Heart left ventricle (tissue), 13 donors: ENCODE results near the gene AFDN.

Experiments
- CTCF ChIP-seq, 12 donors: fragments of 200-600 bp; sonication (generic) in 4 of 12; IDR thresholded peaks; one replicate each; pipeline versions ENCODE4 v1.5.0 to v1.8.0; 2018 to 2022; ENCODE audit warnings: antibody characterized with exemption in 12 of 12, mild to moderate bottlenecking in 5 of 12
- POLR2A ChIP-seq, 2 donors: fragments of 450-650 bp; IDR thresholded peaks; one replicate each; pipeline ENCODE4 v1.6.1; 2017; ENCODE audit warnings: antibody characterized with exemption in 2 of 2, mild to moderate bottlenecking in 2 of 2, moderate library complexity in 2 of 2
- donor health status: ischemic (EF 13 %, LVEDD 7.1; RV severe dilation, severe dysfunction).
- donor health status: DM: no; HTN: yes; CAD: no.
- donor health status: DM: no; HTN: no; CAD: no.
- donor health status: ischemic (EF 25% LVEDD 6.9; RV normal size, moderate dysfunction).
- donor health status: ischemic (EF 25% LVEDD 5.7; RV mildly dilated, moderate dysfunction).
- donor health status: ischemic (EF 35%, LVEDD 5.7; RV mildly dilated, moderate dysfunction).
- donor health status: nonischemic (EF 11% LVEDD 7.7; RV severe dilation, severe dysfunction).
- donor health status: DM: yes; HTN: yes; CAD: no.
- donor health status: PGD.
- donor health status: ischemic (EF 29% LVEDD 5.4; RV normal size, mild dysfunction).
- donor health status: nonischemic (EF 23%, LVEDD 6.1; RV moderate dilation, normal function).

DNA sequence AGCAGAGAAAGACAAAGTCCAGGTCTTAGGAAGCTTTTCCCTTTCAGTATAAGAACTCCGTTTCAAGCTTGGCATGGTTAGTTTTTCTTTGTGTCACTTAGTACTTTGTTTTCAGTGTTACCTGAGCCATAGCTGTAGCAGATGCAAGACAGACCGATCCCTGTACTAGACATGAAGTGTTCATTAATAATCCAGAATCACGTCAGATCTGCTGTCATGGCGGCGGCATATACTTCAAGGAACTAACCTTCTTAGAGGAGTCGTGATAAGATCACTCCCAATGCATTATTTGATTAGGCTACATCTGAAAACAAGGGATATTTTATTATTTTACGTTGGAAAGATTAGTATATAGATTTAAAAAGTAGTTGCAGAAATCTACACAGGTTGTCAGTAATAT is 83.9 kb downstream of the AFDN start:
- no peak for TF ChIP-seq CTCF (IDR thresholded peaks at IDR 0.05)
- TF ChIP-seq POLR2A (IDR thresholded peaks at IDR 0.05) = no peak
